H9 (cell line): ENCODE data around the gene HTR5A. TPM values are rescaled to one million over a fixed set of nuclear protein-coding genes. Genes with fewer than 3 reads are reported as not detected.

ENCODE experiments used
- DNase-seq: peaks from one replicate; pipeline ENCODE4 v3.0.0-alpha.2; 2017
- H2AFZ ChIP-seq: one replicate; pipeline ENCODE4 v1.6.1; 2013; ENCODE audit warnings: mild to moderate bottlenecking, low read length, control low read depth, moderate library complexity
- H2AK5ac ChIP-seq: 2 replicates; pipeline ENCODE4 v1.6.1; 2013; ENCODE audit warnings: low read length, control low read depth, mixed read lengths; ENCODE audit not compliant: insufficient read length
- H2BK120ac ChIP-seq: one replicate; pipeline ENCODE4 v1.6.1; 2013; ENCODE audit warnings: low read depth, mild to moderate bottlenecking, low read length, control low read depth, inconsistent platforms; ENCODE audit not compliant: poor library complexity, severe bottlenecking
- H2BK12ac ChIP-seq: 2 replicates; pipeline ENCODE4 v1.6.1; 2013; ENCODE audit warnings: low read length, control low read depth, mixed read lengths, low read depth; ENCODE audit not compliant: insufficient read length
- H2BK15ac ChIP-seq: 2 replicates; pipeline ENCODE4 v1.6.1; 2013; ENCODE audit warnings: low read depth, low read length, control low read depth
- H2BK20ac ChIP-seq: one replicate; pipeline ENCODE4 v1.6.1; 2013; ENCODE audit warnings: low read depth, mild to moderate bottlenecking, low read length, control low read depth, inconsistent platforms; ENCODE audit not compliant: poor library complexity, severe bottlenecking
- H2BK5ac ChIP-seq: 2 replicates; pipeline ENCODE4 v1.6.1; 2013; ENCODE audit warnings: low read length, control low read depth, mixed read lengths; ENCODE audit not compliant: insufficient read length
- H3K14ac ChIP-seq: 2 replicates; pipeline ENCODE4 v1.6.1; 2013; ENCODE audit warnings: low read length, control low read depth; ENCODE audit not compliant: insufficient read depth
- H3K18ac ChIP-seq: 2 replicates; pipeline ENCODE4 v1.6.1; 2013; ENCODE audit warnings: low read depth, mild to moderate bottlenecking, mixed read lengths, low read length, control low read depth; ENCODE audit not compliant: insufficient read length
- H3K23ac ChIP-seq: 2 replicates; pipeline ENCODE4 v1.6.1; 2013; ENCODE audit warnings: low read length, control low read depth, mixed read lengths, low read depth; ENCODE audit not compliant: insufficient read length
- H3K23me2 ChIP-seq: 2 replicates; pipeline ENCODE4 v1.6.1; 2013; ENCODE audit warnings: low read depth, mild to moderate bottlenecking, mixed read lengths, low read length, control low read depth; ENCODE audit not compliant: insufficient read length, poor library complexity, severe bottlenecking
- H3K27ac ChIP-seq: 2 replicates; pipeline ENCODE4 v1.5.1; 2013; ENCODE audit warnings: low read length, control low read depth, mixed read lengths, low read depth; ENCODE audit not compliant: insufficient read length
- H3K27me3 ChIP-seq: 2 replicates; pipeline ENCODE4 v1.6.1; 2013; ENCODE audit warnings: low read length, control low read depth, inconsistent platforms; ENCODE audit not compliant: insufficient read depth
- H3K4ac ChIP-seq: 2 replicates; pipeline ENCODE4 v1.6.1; 2013; ENCODE audit warnings: low read depth, mild to moderate bottlenecking, control low read depth, inconsistent platforms, low read length, moderate library complexity
- H3K4me1 ChIP-seq: 2 replicates; pipeline ENCODE4 v1.6.1; 2013; ENCODE audit warnings: low read length, control low read depth, inconsistent platforms; ENCODE audit not compliant: insufficient read depth
- H3K4me2 ChIP-seq: 2 replicates; pipeline ENCODE4 v1.6.1; 2013; ENCODE audit warnings: low read length, control low read depth, mixed read lengths; ENCODE audit not compliant: insufficient read length, insufficient read depth
- H3K56ac ChIP-seq: 2 replicates; pipeline ENCODE4 v1.6.1; 2013; ENCODE audit warnings: low read depth, mild to moderate bottlenecking, mixed read lengths, low read length, control low read depth; ENCODE audit not compliant: insufficient read length
- H3K79me1 ChIP-seq: 2 replicates; pipeline ENCODE4 v1.6.1; 2013; ENCODE audit warnings: low read depth, mild to moderate bottlenecking, moderate library complexity, low read length, control low read depth, inconsistent platforms; ENCODE audit not compliant: insufficient read depth, poor library complexity, severe bottlenecking
- H3K79me2 ChIP-seq: 2 replicates; pipeline ENCODE4 v1.6.1; 2013; ENCODE audit warnings: low read length, control low read depth, inconsistent platforms; ENCODE audit not compliant: insufficient read depth
- H3K9ac ChIP-seq: 2 replicates; pipeline ENCODE4 v1.6.1; 2013; ENCODE audit warnings: low read length, control low read depth, mixed read lengths; ENCODE audit not compliant: insufficient read length; ENCODE audit errors: extremely low read depth
- H3K9me3 ChIP-seq: one replicate; pipeline ENCODE4 v1.6.1; 2013; ENCODE audit warnings: low read depth, low read length, inconsistent platforms; ENCODE audit not compliant: control insufficient read depth
- H3T11ph ChIP-seq: one replicate; pipeline ENCODE4 v1.6.1; 2013; ENCODE audit warnings: mild to moderate bottlenecking, low read length, control low read depth, inconsistent platforms
- H4K20me1 ChIP-seq: one replicate; pipeline ENCODE4 v1.6.1; 2013; ENCODE audit not compliant: control insufficient read depth, insufficient read length, insufficient read depth
- H4K5ac ChIP-seq: 2 replicates; pipeline ENCODE4 v1.6.1; 2013; ENCODE audit warnings: low read depth, mild to moderate bottlenecking, mixed read lengths, low read length, control low read depth; ENCODE audit not compliant: insufficient read length
- H4K8ac ChIP-seq: replicated peaks from 2 replicates; pipeline ENCODE4 v1.6.1; 2013; ENCODE audit warnings: low read length, control low read depth, mixed read lengths, low read depth; ENCODE audit not compliant: insufficient read length
- H4K91ac ChIP-seq: 2 replicates; pipeline ENCODE4 v1.6.1; 2013; ENCODE audit warnings: low read depth, mild to moderate bottlenecking, moderate library complexity, mixed read lengths, low read length, control low read depth; ENCODE audit not compliant: insufficient read length
- H3K27ac Mint-ChIP-seq, 3 experiments: 2 replicates in 2 of 3; 3 replicates in 1 of 3; pipeline ENCODE4 v1.8.0; 2020 to 2021; ENCODE audit warnings: mixed read lengths in 3 of 3, mild to moderate bottlenecking in 1 of 3, moderate library complexity in 1 of 3
- H3K27me3 Mint-ChIP-seq: 2 replicates; pipeline ENCODE4 v1.8.0; 2021; ENCODE audit warnings: low read depth, mild to moderate bottlenecking, moderate library complexity, mixed read lengths
- H3K36me3 Mint-ChIP-seq, 3 experiments: 2 replicates in 2 of 3; 3 replicates in 1 of 3; pipeline ENCODE4 v1.8.0; 2020 to 2021; ENCODE audit warnings: low read depth in 3 of 3, mixed read lengths in 3 of 3; ENCODE audit not compliant: insufficient read depth in 1 of 3
- H3K4me1 Mint-ChIP-seq, 2 experiments: 2 replicates each; pipeline ENCODE4 v1.8.0; 2020; ENCODE audit warnings: mixed read lengths in 2 of 2
- H3K4me3 Mint-ChIP-seq, 2 experiments: 2 replicates in 1 of 2; 3 replicates in 1 of 2; pipeline ENCODE4 v1.8.0; 2020 to 2021; ENCODE audit warnings: mild to moderate bottlenecking in 2 of 2, mixed read lengths in 2 of 2, moderate library complexity in 1 of 2
- H3K9me3 Mint-ChIP-seq, 2 experiments: 2 replicates in 1 of 2; 3 replicates in 1 of 2; pipeline ENCODE4 v1.8.0; 2020; ENCODE audit warnings: mild to moderate bottlenecking in 2 of 2, mixed read lengths in 2 of 2, moderate library complexity in 1 of 2
- WGBS: extraction: QIAGEN DNeasy Blood & Tissue Kit; methylation state at CpG from one replicate; pipeline ENCODE4 v1.1.7; 2013; ENCODE audit warnings: missing lambda C conversion rate, low lambda C conversion rate, mixed read lengths; ENCODE audit not compliant: insufficient read length; ENCODE audit errors: extremely low coverage; 5-methylcytosine and 5-hydroxymethylcytosine counted together
- total RNA-seq: library from RNA; stranded (reverse); gene quantifications from 2 replicates; pipeline ENCODE4 v1.2.1, GENCODE V29; 2021
- TF ChIP-seq, protein P1 (sequence below): fragments of 200-600 bp; sonication (generic); conservative IDR thresholded peaks from 3 replicates; pipeline ENCODE4 v1.8.0; 2021; ENCODE audit warnings: antibody characterized with exemption, mild to moderate bottlenecking

The HTR5A gene
- total RNA-seq, 1 experiment from 2014 or later, result not detected

DNA sequence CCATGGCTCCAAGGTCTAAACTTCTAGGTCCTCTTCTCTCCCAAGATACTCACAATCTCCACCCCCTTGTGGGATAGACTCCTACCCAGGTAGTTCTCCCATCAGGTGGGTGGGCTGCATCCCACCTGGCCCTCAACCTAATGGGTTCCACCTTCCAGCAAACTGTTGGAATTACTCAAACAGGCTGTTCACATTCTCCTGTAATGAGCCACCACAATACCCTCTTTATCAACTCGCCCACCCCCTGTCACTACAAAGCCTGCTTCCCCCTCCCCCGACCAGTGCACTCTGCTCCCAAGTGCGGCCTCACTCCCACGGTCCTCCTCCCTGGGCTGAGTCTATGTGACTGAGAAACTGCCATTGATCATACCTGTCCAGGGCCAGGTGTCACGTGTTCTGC lies 10.4 kb upstream of the HTR5A start:
- H3K79me1 ChIP-seq, result no peaks in the 10 kb centered on the region
- no peak overlapping the region for H3K27ac ChIP-seq
- H3K56ac ChIP-seq, result no peak overlapping the region
- Mint-ChIP-seq H3K27me3 (peaks cover 5% of the 10 kb centered on the region), H3K9me3 (no peaks in the 10 kb centered on the region), H3K27ac (no peak overlapping the region), H3K4me3 (no peak overlapping the region), H3K4me1 (no peaks in the 10 kb centered on the region; a peak in 1 of 4 replicates), H3K36me3 (peaks cover 0 to 1% (median 0%) of the 10 kb centered on the region in 3 experiments; a peak in 2 of 7 replicates)
- H4K91ac ChIP-seq, result no peak overlapping the region
- H3K9me3 ChIP-seq, result no peaks in the 10 kb centered on the region
- no peak overlapping the region for H2AK5ac ChIP-seq
- no peaks in the 10 kb centered on the region for H3K23me2 ChIP-seq
- no peak overlapping the region for H3K18ac ChIP-seq
- no peak overlapping the region for H2BK12ac ChIP-seq
- H3K9ac ChIP-seq, result no peak overlapping the region
- H3K79me2 ChIP-seq, result no peaks in the 10 kb centered on the region
- H2AFZ ChIP-seq, result no peak overlapping the region
- no peak overlapping the region for H3T11ph ChIP-seq
- H4K20me1 ChIP-seq, result no peaks in the 10 kb centered on the region
- H2BK15ac ChIP-seq, result no peak overlapping the region
- no peak overlapping the region for H3K4ac ChIP-seq
- TF ChIP-seq, protein P1, sequence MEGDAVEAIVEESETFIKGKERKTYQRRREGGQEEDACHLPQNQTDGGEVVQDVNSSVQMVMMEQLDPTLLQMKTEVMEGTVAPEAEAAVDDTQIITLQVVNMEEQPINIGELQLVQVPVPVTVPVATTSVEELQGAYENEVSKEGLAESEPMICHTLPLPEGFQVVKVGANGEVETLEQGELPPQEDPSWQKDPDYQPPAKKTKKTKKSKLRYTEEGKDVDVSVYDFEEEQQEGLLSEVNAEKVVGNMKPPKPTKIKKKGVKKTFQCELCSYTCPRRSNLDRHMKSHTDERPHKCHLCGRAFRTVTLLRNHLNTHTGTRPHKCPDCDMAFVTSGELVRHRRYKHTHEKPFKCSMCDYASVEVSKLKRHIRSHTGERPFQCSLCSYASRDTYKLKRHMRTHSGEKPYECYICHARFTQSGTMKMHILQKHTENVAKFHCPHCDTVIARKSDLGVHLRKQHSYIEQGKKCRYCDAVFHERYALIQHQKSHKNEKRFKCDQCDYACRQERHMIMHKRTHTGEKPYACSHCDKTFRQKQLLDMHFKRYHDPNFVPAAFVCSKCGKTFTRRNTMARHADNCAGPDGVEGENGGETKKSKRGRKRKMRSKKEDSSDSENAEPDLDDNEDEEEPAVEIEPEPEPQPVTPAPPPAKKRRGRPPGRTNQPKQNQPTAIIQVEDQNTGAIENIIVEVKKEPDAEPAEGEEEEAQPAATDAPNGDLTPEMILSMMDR, result no peak
- no peak overlapping the region for H2BK120ac ChIP-seq
- H4K5ac ChIP-seq, result no peak overlapping the region
- no peak overlapping the region for H2BK5ac ChIP-seq
- H4K8ac ChIP-seq, result no peak overlapping the region
- no peak overlapping the region for H3K14ac ChIP-seq
- no peak overlapping the region for H3K23ac ChIP-seq
- H3K27me3 ChIP-seq, result no peaks in the 10 kb centered on the region
- H2BK20ac ChIP-seq, result no peak overlapping the region
- no peak overlapping the region for H3K4me2 ChIP-seq
- WGBS, result no CpG with 5 or more reads among the region's 5 CpGs
- DNase-seq, result no peak
- H3K4me1 ChIP-seq, result no peaks in the 10 kb centered on the region
